H1 (cell line): ENCODE results near the gene CIRBP. TPM values are rescaled to one million over a fixed set of nuclear protein-coding genes. Genes with fewer than 3 reads are reported as not detected.

ENCODE experiments used
- GTF2F1 ChIP-seq: IDR thresholded peaks from 2 replicates; pipeline ENCODE4 v1.6.1; 2012; ENCODE audit warnings: low read depth, low read length, improper control_type of control experiment, borderline replicate concordance
- polyA plus RNA-seq, 7 experiments: library from polyadenylated mRNA; depleted of rRNA in 3 of 7; stranded (reverse) in 5 of 7; unstranded in 2 of 7; fragments of >200 nt in 5 of 7; fragments of 200-250 nt in 2 of 7; gene quantifications; 1 replicate in 5 of 7; 2 replicates in 1 of 7; 4 replicates in 1 of 7; pipeline versions ENCODE4 v1.2.1 to v1.2.3, GENCODE V29; 2011 to 2013; ENCODE audit warnings: missing spikeins in 2 of 7, mixed read lengths in 2 of 7
- total RNA-seq: library from RNA; stranded (reverse); fragmentation: NEBNext Ultra II Directional; extraction: Animal tissue kit (Norgen Biotek cat#: 25700); gene quantifications from 2 replicates; pipeline ENCODE4 v1.2.1, GENCODE V29; 2021

Gene CIRBP
- total and polyA plus RNA-seq, 2 of the 8 experiments (the other 6 are each of a cell fraction or from before 2014, with no cell fraction given): 175 to 199 TPM

GRCh38 chr19:1269478-1270212 is 513 bp downstream of the CIRBP start (continued):
- TF ChIP-seq GTF2F1: no peak
